Loucy (cell line): ENCODE data around the gene DAPK1.

Experiments
- H2AFZ ChIP-seq: fragments of 200-600 bp; sonication (generic); 2 replicates; pipeline ENCODE4 v1.6.0; 2016; ENCODE audit warnings: antibody characterized with exemption, mild to moderate bottlenecking, low read length, moderate library complexity
- H3F3A ChIP-seq: fragments of 200-600 bp; 2 replicates; pipeline ENCODE4 v1.6.0; 2016; ENCODE audit warnings: antibody characterized with exemption, low read depth, mild to moderate bottlenecking
- H3K27me3 ChIP-seq: fragments of 200-600 bp; sonication (generic); 2 replicates; pipeline ENCODE4 v1.6.1; 2014; ENCODE audit warnings: low read length, mild to moderate bottlenecking; ENCODE audit not compliant: insufficient read depth, poor library complexity, severe bottlenecking
- H3K36me3 ChIP-seq: fragments of 200-600 bp; sonication (generic); 2 replicates; pipeline ENCODE4 v1.6.1; 2016; ENCODE audit warnings: low read length; ENCODE audit not compliant: insufficient read depth
- H3K4me1 ChIP-seq: fragments of 200-600 bp; sonication (generic); 2 replicates; pipeline ENCODE4 v1.5.1; 2014; ENCODE audit warnings: low read length, mild to moderate bottlenecking; ENCODE audit not compliant: insufficient read depth, poor library complexity, severe bottlenecking
- H3K4me2 ChIP-seq: fragments of 200-600 bp; sonication (generic); 2 replicates; pipeline ENCODE4 v1.6.0; 2014; ENCODE audit warnings: antibody characterized with exemption, low read length, low read depth, mild to moderate bottlenecking; ENCODE audit not compliant: poor library complexity, severe bottlenecking
- H3K4me3 ChIP-seq: fragments of 200-600 bp; sonication (generic); 2 replicates; pipeline ENCODE4 v1.5.1; 2014; ENCODE audit warnings: low read length, mild to moderate bottlenecking, mixed read lengths; ENCODE audit not compliant: poor library complexity, severe bottlenecking
- H3K79me2 ChIP-seq: fragments of 200-600 bp; sonication (generic); 2 replicates; pipeline ENCODE4 v1.6.1; 2014; ENCODE audit warnings: low read length; ENCODE audit not compliant: insufficient read depth
- H3K9ac ChIP-seq: fragments of 200-600 bp; sonication (generic); 2 replicates; pipeline ENCODE4 v1.6.0; 2014; ENCODE audit warnings: mild to moderate bottlenecking, low read depth, low read length, moderate library complexity; ENCODE audit not compliant: poor library complexity, severe bottlenecking
- H3K9me2 ChIP-seq: fragments of 200-600 bp; sonication (generic); replicated peaks from 2 replicates; pipeline ENCODE4 v1.6.1; 2016; ENCODE audit warnings: low read depth, low read length, mixed read lengths
- H3K9me3 ChIP-seq: fragments of 200-600 bp; sonication (generic); 2 replicates; pipeline ENCODE4 v1.6.1; 2014; ENCODE audit warnings: mild to moderate bottlenecking, antibody characterized with exemption, low read length, low read depth; ENCODE audit not compliant: insufficient read depth
- H4K20me1 ChIP-seq: fragments of 200-600 bp; sonication (generic); 2 replicates; pipeline ENCODE4 v1.6.0; 2014; ENCODE audit warnings: antibody characterized with exemption, low read length, mild to moderate bottlenecking; ENCODE audit not compliant: insufficient read depth, poor library complexity, severe bottlenecking
- CTCF ChIP-seq: fragments of 200-600 bp; sonication (generic); conservative IDR thresholded peaks from 2 replicates; pipeline ENCODE4 v1.5.1; 2014; ENCODE audit warnings: mild to moderate bottlenecking, antibody characterized with exemption, low read length
- EZH2phosphoT487 ChIP-seq: fragments of 200-600 bp; IDR thresholded peaks from 2 replicates; pipeline ENCODE4 v1.6.1; 2018; ENCODE audit warnings: antibody characterized with exemption, mild to moderate bottlenecking, moderate library complexity, borderline replicate concordance

The DAPK1 gene

GRCh38 chr9:87677776-87678587, 180.3 kb downstream of the DAPK1 start:
- H3K9ac ChIP-seq, result no peak overlapping the region
- TF ChIP-seq EZH2phosphoT487 (no peak), CTCF (no peak)
- H3K27me3 ChIP-seq, result no peaks in the 10 kb centered on the region
- H2AFZ ChIP-seq, result no peak overlapping the region
- H3F3A ChIP-seq, result no peaks in the 10 kb centered on the region
- no peak overlapping the region for H3K4me2 ChIP-seq
- no peaks in the 10 kb centered on the region for H3K79me2 ChIP-seq
- no peaks in the 10 kb centered on the region for H3K4me1 ChIP-seq
- H4K20me1 ChIP-seq, result no peaks in the 10 kb centered on the region
- H3K9me2 ChIP-seq, result no peaks in the 10 kb centered on the region
- peaks cover 9% of the 10 kb centered on the region; the same call in 1 of the 2 replicates for H3K36me3 ChIP-seq
- H3K9me3 ChIP-seq, result no peaks in the 10 kb centered on the region
- H3K4me3 ChIP-seq, result no peak overlapping the region

DNA sequence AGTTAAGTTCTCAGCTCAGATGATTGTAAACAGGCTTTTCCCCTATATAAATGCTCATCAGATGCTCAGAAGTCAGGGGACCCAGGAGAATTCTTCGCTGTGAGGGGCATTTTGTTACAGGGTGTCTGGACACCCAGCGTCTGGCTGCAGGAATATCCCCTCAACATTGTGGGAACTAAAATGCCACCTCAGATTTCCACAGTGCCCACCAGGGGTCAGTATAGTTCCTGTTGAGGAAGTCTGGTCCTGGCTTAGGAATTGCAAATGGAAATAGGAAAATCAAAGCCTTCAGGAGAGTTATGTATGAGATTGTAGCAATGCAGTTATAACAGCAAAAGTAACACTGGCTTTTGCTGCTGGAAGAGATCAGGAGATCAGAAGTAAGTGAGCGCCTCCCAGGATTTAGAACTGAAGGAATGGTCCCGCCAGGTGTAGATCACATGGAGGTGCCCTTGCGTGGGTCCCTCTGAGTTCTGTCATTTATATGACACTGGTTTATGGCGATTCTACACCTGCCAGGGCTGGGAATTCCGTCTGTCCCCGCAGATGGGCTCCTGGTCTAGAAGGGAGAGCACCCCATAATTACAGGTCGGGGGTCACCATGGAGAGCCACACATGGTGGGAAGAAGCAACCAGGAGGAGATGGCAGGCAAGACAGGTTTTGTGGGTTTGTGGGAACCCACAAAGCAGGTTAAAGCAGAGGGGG, 181.1 kb downstream of the DAPK1 start:
- Histone ChIP-seq H3K27me3 (no peaks in the 10 kb centered on the region), H3K4me2 (no peak overlapping the region), H3K9ac (no peak overlapping the region), H3K4me3 (no peak overlapping the region), H3K9me3 (no peaks in the 10 kb centered on the region), H3K79me2 (no peaks in the 10 kb centered on the region), H2AFZ (no peak overlapping the region), H3F3A (no peaks in the 10 kb centered on the region), H3K4me1 (no peaks in the 10 kb centered on the region), H3K36me3 (peaks cover 9% of the 10 kb centered on the region; the same call in 1 of the 2 replicates), H4K20me1 (no peaks in the 10 kb centered on the region), H3K9me2 (no peaks in the 10 kb centered on the region)
- no peak for TF ChIP-seq EZH2phosphoT487
- TF ChIP-seq CTCF, result peak; percentile 80

DNA sequence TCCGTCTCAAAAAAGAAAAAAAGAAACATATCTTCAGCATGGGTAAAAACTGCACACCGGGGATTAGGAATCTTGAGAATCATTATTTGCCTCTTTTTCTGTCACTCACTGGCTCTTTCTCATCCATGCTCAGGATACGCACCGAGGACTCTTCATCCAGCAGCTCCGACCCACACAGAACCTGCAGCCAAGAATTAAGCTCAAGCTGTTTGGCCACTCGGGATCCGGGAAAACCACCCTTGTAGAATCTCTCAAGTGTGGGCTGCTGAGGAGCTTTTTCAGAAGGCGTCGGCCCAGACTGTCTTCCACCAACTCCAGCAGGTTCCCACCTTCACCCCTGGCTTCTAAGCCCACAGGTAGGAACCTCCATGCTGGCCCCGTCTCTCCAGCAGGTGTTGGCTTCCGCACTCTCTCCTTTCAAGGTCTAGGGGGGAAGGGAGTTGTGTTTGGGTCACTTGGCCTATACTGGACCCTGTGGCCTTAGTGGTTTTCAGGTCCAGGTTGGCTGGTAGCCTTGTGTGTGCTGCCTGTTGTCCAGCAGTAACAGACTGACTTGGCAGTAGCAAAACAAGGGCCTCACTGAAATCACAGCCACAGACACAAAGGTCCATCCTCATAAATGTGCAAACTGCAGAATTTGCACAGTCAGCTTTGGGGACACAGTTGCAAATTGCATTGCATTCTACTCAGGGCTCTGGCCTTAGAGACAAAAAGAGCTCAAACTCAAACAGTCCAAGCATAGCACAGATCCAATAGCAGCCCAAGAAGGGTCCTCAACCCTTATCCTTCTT, 183.8 kb downstream of the DAPK1 start:
- peaks cover 9% of the 10 kb centered on the region; the same call in 1 of the 2 replicates for H3K36me3 ChIP-seq
- no peaks in the 10 kb centered on the region for H3K79me2 ChIP-seq
- H3K9me2 ChIP-seq, result no peaks in the 10 kb centered on the region
- H4K20me1 ChIP-seq, result no peaks in the 10 kb centered on the region
- H3K4me1 ChIP-seq, result no peaks in the 10 kb centered on the region
- H3K27me3 ChIP-seq, result no peaks in the 10 kb centered on the region
- no peak for TF ChIP-seq CTCF
- no peak for TF ChIP-seq EZH2phosphoT487
- H3K4me3 ChIP-seq, result no peak overlapping the region
- H3K9me3 ChIP-seq, result no peaks in the 10 kb centered on the region
- H3F3A ChIP-seq, result no peaks in the 10 kb centered on the region
- no peak overlapping the region for H2AFZ ChIP-seq
- H3K4me2 ChIP-seq, result no peak overlapping the region
- no peak overlapping the region for H3K9ac ChIP-seq
